ENCODE results near the gene RPE.

Gene RPE

GRCh38 chr2:210002158-210003157, at the start of gene RPE:
Gene RPE (plus strand): TSS chr2:210002638. CDS start chr2:210002662, 24 bp downstream.
- DNase-seq: peak; percentile 96

GRCh38 chr2:209956271-209956670, 46.2 kb upstream of the RPE start:
- no peak for DNase-seq

- no peak for DNase-seq
Measured at GRCh38 chr2:209958016-209958415, 44.4 kb upstream of the RPE start.

GRCh38 chr2:209960045-209960444, 42.4 kb upstream of the RPE start:
- DNase-seq: no peak

- DNase-seq: peak; percentile 47
Measured at GRCh38 chr2:209960676-209961630, 41.5 kb upstream of the RPE start.

GRCh38 chr2:209965723-209966122, 36.7 kb upstream of the RPE start:
- no peak for DNase-seq

GRCh38 chr2:209969692-209970091, 32.7 kb upstream of the RPE start:
- DNase-seq: no peak

- DNase-seq: no peak
Measured at GRCh38 chr2:209970271-209970670, 32.2 kb upstream of the RPE start.

GRCh38 chr2:209970711-209971110, 31.7 kb upstream of the RPE start:
- no peak for DNase-seq

GRCh38 chr2:209973328-209973727, 29.1 kb upstream of the RPE start:
- no peak for DNase-seq

- no peak for DNase-seq
Measured at GRCh38 chr2:209974576-209974975, 27.9 kb upstream of the RPE start.

GRCh38 chr2:209976698-209977385, 25.6 kb upstream of the RPE start:
- no peak for DNase-seq

- DNase-seq: no peak
Measured at GRCh38 chr2:209977386-209978239, 24.8 kb upstream of the RPE start.

GRCh38 chr2:209984291-209984690, 18.1 kb upstream of the RPE start:
- DNase-seq: no peak

- no peak for DNase-seq
Measured at GRCh38 chr2:209985874-209986273, 16.6 kb upstream of the RPE start.

GRCh38 chr2:209986415-209986814, 16.0 kb upstream of the RPE start:
- DNase-seq: no peak

- DNase-seq: no peak
Measured at GRCh38 chr2:209988010-209988409, 14.4 kb upstream of the RPE start.

- DNase-seq: no peak
Measured at GRCh38 chr2:209990838-209991237, 11.6 kb upstream of the RPE start.

- no peak for DNase-seq
Measured at GRCh38 chr2:209993968-209994367, 8.5 kb upstream of the RPE start.

- DNase-seq: no peak
Measured at GRCh38 chr2:209998596-209998995, 3.8 kb upstream of the RPE start.

- no peak for DNase-seq
Measured at GRCh38 chr2:210000464-210001324, 1.7 kb upstream of the RPE start.
